Osteoblast (primary cell): ENCODE measurements around the gene MCF2L. TPM values are rescaled to one million over a fixed set of nuclear protein-coding genes. Genes with fewer than 3 reads are reported as not detected.

Experiments used
- DNase-seq: peaks from one replicate; pipeline ENCODE4 v3.0.0; 2011; ENCODE audit warnings: low spot score, mixed read lengths; ENCODE audit not compliant: insufficient read length; ENCODE audit errors: missing footprints
- H2AFZ ChIP-seq: 2 replicates; pipeline ENCODE4 v1.6.0; 2011; ENCODE audit warnings: mild to moderate bottlenecking, low read length
- H3K27ac ChIP-seq: 2 replicates; pipeline ENCODE4 v1.5.1; 2011; ENCODE audit warnings: mild to moderate bottlenecking, low read depth, low read length, moderate library complexity
- H3K27me3 ChIP-seq: 2 replicates; pipeline ENCODE4 v1.6.0; 2012; ENCODE audit warnings: mild to moderate bottlenecking, control low read depth, inconsistent platforms, low read length, moderate library complexity; ENCODE audit not compliant: insufficient read depth
- H3K36me3 ChIP-seq: 2 replicates; pipeline ENCODE4 v1.5.1; 2011; ENCODE audit warnings: mild to moderate bottlenecking, low read length, control low read depth, moderate library complexity; ENCODE audit not compliant: insufficient read depth
- H3K4me1 ChIP-seq: 2 replicates; pipeline ENCODE4 v1.5.1; 2011; ENCODE audit warnings: mild to moderate bottlenecking, low read length, control low read depth, moderate library complexity; ENCODE audit not compliant: insufficient read depth
- H3K4me2 ChIP-seq: 2 replicates; pipeline ENCODE4 v1.6.0; 2011; ENCODE audit warnings: mild to moderate bottlenecking, low read length; ENCODE audit not compliant: insufficient read depth
- H3K4me3 ChIP-seq: fragments of 200-600 bp; sonication (generic); 3 replicates; pipeline ENCODE4 v1.5.1; 2012; ENCODE audit warnings: mild to moderate bottlenecking, low read length, inconsistent platforms; ENCODE audit not compliant: insufficient read depth
- H3K79me2 ChIP-seq: 2 replicates; pipeline ENCODE4 v1.6.0; 2012; ENCODE audit warnings: mild to moderate bottlenecking, low read length, control low read depth, inconsistent platforms; ENCODE audit not compliant: insufficient read depth
- H3K9me3 ChIP-seq: 2 replicates; pipeline ENCODE4 v1.5.1; 2011; ENCODE audit warnings: low read depth, low read length, control low read depth
- H4K20me1 ChIP-seq: 2 replicates; pipeline ENCODE4 v1.6.0; 2012; ENCODE audit warnings: mild to moderate bottlenecking, low read length, control low read depth; ENCODE audit not compliant: insufficient read depth
- CTCF ChIP-seq: IDR thresholded peaks from 2 replicates; pipeline ENCODE4 v1.5.1; 2011; ENCODE audit warnings: mild to moderate bottlenecking, low read depth, low read length, moderate library complexity; ENCODE audit errors: extremely low read depth
- total RNA-seq: library from RNA; depleted of rRNA; stranded (reverse); fragments of >200 nt; gene quantifications from 2 replicates; pipeline ENCODE4 v1.2.3, GENCODE V29; 2012

The MCF2L gene
- total RNA-seq, 1 donor, result 6.5 TPM

GRCh38 chr13:112978561-112979405, 9.8 kb downstream of the MCF2L start:
- DNase-seq, result no peak
- Histone ChIP-seq H3K4me2 (no peak overlapping the region), H3K27ac (no peak overlapping the region), H3K79me2 (no peaks in the 10 kb centered on the region), H3K4me1 (no peaks in the 10 kb centered on the region), H3K36me3 (no peaks in the 10 kb centered on the region), H3K27me3 (peaks cover 9% of the 10 kb centered on the region), H3K9me3 (no peaks in the 10 kb centered on the region), H2AFZ (no peak overlapping the region), H4K20me1 (no peaks in the 10 kb centered on the region), H3K4me3 (no peak overlapping the region)
- no peak for TF ChIP-seq CTCF

- Histone ChIP-seq H3K79me2 (no peaks in the 10 kb centered on the region), H3K27me3 (peaks cover 9% of the 10 kb centered on the region), H3K4me2 (no peak overlapping the region), H3K27ac (no peak overlapping the region), H2AFZ (no peak overlapping the region), H4K20me1 (no peaks in the 10 kb centered on the region), H3K36me3 (no peaks in the 10 kb centered on the region), H3K4me3 (no peak overlapping the region), H3K9me3 (no peaks in the 10 kb centered on the region), H3K4me1 (no peaks in the 10 kb centered on the region)
- no peak for DNase-seq
- TF ChIP-seq CTCF, result no peak
These were observed 10.4 kb downstream of the MCF2L start for GRCh38 chr13:112979406-112979902.

GRCh38 chr13:112980434-112980833, 11.4 kb downstream of the MCF2L start:
- H3K79me2 ChIP-seq, result no peaks in the 10 kb centered on the region
- no peak for DNase-seq
- H3K27ac ChIP-seq, result no peak overlapping the region
- H2AFZ ChIP-seq, result no peak overlapping the region
- H3K4me2 ChIP-seq, result no peak overlapping the region
- no peak overlapping the region for H3K4me3 ChIP-seq
- H4K20me1 ChIP-seq, result no peaks in the 10 kb centered on the region
- H3K4me1 ChIP-seq, result no peaks in the 10 kb centered on the region
- no peaks in the 10 kb centered on the region for H3K9me3 ChIP-seq
- no peaks in the 10 kb centered on the region for H3K36me3 ChIP-seq
- peaks cover 3% of the 10 kb centered on the region for H3K27me3 ChIP-seq
- no peak for TF ChIP-seq CTCF

DNA sequence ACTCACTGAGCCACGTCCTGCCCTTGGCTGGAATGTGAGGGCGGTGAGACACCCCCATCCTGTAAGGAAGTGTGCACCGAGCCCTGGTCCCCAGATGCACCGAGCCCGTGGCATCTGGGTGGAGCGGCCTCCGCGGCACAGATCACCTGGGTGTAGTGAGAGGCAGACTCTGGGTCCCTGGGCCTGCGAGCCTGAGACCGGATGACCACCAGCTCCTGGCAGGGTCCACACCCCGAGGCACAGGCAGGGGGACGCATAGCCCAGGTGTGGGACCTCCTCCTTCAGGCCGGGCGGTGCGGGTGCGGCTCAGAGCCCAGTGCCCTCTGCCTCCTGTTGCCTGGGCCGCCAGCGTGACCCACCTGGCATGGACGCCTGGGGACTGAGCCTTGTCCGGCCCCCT, 12.4 kb downstream of the MCF2L start:
- DNase-seq, result no peak
- Histone ChIP-seq H3K27me3 (no peaks in the 10 kb centered on the region), H3K79me2 (no peaks in the 10 kb centered on the region), H2AFZ (no peak overlapping the region), H4K20me1 (no peaks in the 10 kb centered on the region), H3K4me2 (no peak overlapping the region), H3K4me1 (no peaks in the 10 kb centered on the region), H3K4me3 (no peak overlapping the region), H3K27ac (no peak overlapping the region), H3K9me3 (no peaks in the 10 kb centered on the region), H3K36me3 (no peaks in the 10 kb centered on the region)
- no peak for TF ChIP-seq CTCF
